Activated CD4-positive, alpha-beta memory T cell treated with anti-CD3 and anti-CD28 coated beads, Interleukin-2, amount 10 ng/mL, durations not matched to agents 7 days and 5 days (primary cell): ENCODE data around the gene TEX264. TPM values are rescaled to one million over a fixed set of nuclear protein-coding genes. Genes with fewer than 3 reads are reported as not detected.

ENCODE experiments used
- CTCF ChIA-PET: fragments of 350-600 bp; sonication (Branson Sonifier 250); formaldehyde crosslinking; loops from one replicate; lab custom pipeline; 2021; ENCODE audit warnings: antibody characterized with exemption, inconsistent platforms; lab: Charles Lee
- POLR2A ChIA-PET: fragments of 350-600 bp; sonication (Branson Sonifier 250); formaldehyde crosslinking; loops from one replicate; lab custom pipeline; 2021; ENCODE audit warnings: antibody characterized with exemption; lab: Charles Lee
- DNase-seq: peaks from one replicate; pipeline ENCODE4 v3.0.0-alpha.2; 2020
- H3K27ac Mint-ChIP-seq: one replicate; pipeline ENCODE4 v1.8.0; 2021; ENCODE audit warnings: mild to moderate bottlenecking, mixed read lengths
- H3K27me3 Mint-ChIP-seq: one replicate; pipeline ENCODE4 v1.8.0; 2021; ENCODE audit warnings: mixed read lengths
- H3K36me3 Mint-ChIP-seq: one replicate; pipeline ENCODE4 v1.8.0; 2021; ENCODE audit warnings: low read depth, mixed read lengths
- H3K4me1 Mint-ChIP-seq: one replicate; pipeline ENCODE4 v1.8.0; 2021; ENCODE audit warnings: mixed read lengths
- H3K4me3 Mint-ChIP-seq: one replicate; pipeline ENCODE4 v1.8.0; 2021; ENCODE audit warnings: mild to moderate bottlenecking, mixed read lengths
- H3K9me3 Mint-ChIP-seq: one replicate; pipeline ENCODE4 v1.8.0; 2021; ENCODE audit warnings: mixed read lengths
- total RNA-seq, 2 experiments: library from RNA; stranded (reverse); gene quantifications; one replicate each; pipeline ENCODE4 v1.2.3, GENCODE V29; 2021

The TEX264 gene
- total RNA-seq, 2 experiments from 2014 or later: 103 to 108 TPM

GRCh38 chr3:51703068-51703760 lies 32.2 kb downstream of the TEX264 start:
- H3K4me1 Mint-ChIP-seq: peaks cover 10% of the 10 kb centered on the region
- no peak overlapping the region for H3K4me3 Mint-ChIP-seq
- H3K27ac Mint-ChIP-seq: no peak overlapping the region
- ChIA-PET POLR2A (interaction anchor here (1.0 kb wide), 1 partner anchor 13 kb away, joined by 3 read pairs; no protein-coding TSS in a partner anchor), CTCF (no interaction called here)
- no peaks in the 10 kb centered on the region for H3K9me3 Mint-ChIP-seq
- no peaks in the 10 kb centered on the region for H3K27me3 Mint-ChIP-seq
- H3K36me3 Mint-ChIP-seq: peaks cover 37% of the 10 kb centered on the region
- no peak for DNase-seq

- Mint-ChIP-seq H3K4me3 (no peak overlapping the region), H3K36me3 (peaks cover 31% of the 10 kb centered on the region), H3K27me3 (no peaks in the 10 kb centered on the region), H3K9me3 (no peaks in the 10 kb centered on the region), H3K4me1 (peaks cover 8% of the 10 kb centered on the region), H3K27ac (no peak overlapping the region)
- DNase-seq: no peak
- POLR2A ChIA-PET: interaction anchor here (2.0 kb wide), 1 partner anchor 34 kb away, joined by 6 read pairs; no protein-coding TSS in a partner anchor
- CTCF ChIA-PET: interaction anchor here (1.1 kb wide), 1 partner anchor 21 kb away, joined by 3 read pairs; no protein-coding TSS in a partner anchor
Observed at GRCh38 chr3:51703761-51704510, 32.9 kb downstream of the TEX264 start.

GRCh38 chr3:51704511-51704950 lies 33.5 kb downstream of the TEX264 start:
- CTCF ChIA-PET: interaction anchor here (1.1 to 1.6 kb wide), 2 partner anchors 12 to 22 kb away, joined by 3 to 4 read pairs; no protein-coding TSS in a partner anchor
- H3K36me3 Mint-ChIP-seq: peaks cover 26% of the 10 kb centered on the region
- H3K4me3 Mint-ChIP-seq: no peak overlapping the region
- POLR2A ChIA-PET: interaction anchor here (2.0 kb wide), 1 partner anchor 35 kb away, joined by 6 read pairs; no protein-coding TSS in a partner anchor
- peaks cover 3% of the 10 kb centered on the region for H3K4me1 Mint-ChIP-seq
- no peaks in the 10 kb centered on the region for H3K27me3 Mint-ChIP-seq
- H3K27ac Mint-ChIP-seq: no peak overlapping the region
- no peaks in the 10 kb centered on the region for H3K9me3 Mint-ChIP-seq
- DNase-seq: no peak

- ChIA-PET POLR2A (interaction anchor here (2.0 kb wide), 1 partner anchor 36 kb away, joined by 6 read pairs; no protein-coding TSS in a partner anchor), CTCF (interaction anchor here (0.6 to 2.3 kb wide), 4 partner anchors 11 to 24 kb away, joined by 3 to 6 read pairs (median 4); no protein-coding TSS in a partner anchor)
- Mint-ChIP-seq H3K4me1 (peaks cover 2% of the 10 kb centered on the region), H3K4me3 (no peak overlapping the region), H3K36me3 (peaks cover 23% of the 10 kb centered on the region), H3K9me3 (no peaks in the 10 kb centered on the region), H3K27me3 (no peaks in the 10 kb centered on the region), H3K27ac (no peak overlapping the region)
- DNase-seq: no peak
Observed at GRCh38 chr3:51705276-51706020, 34.4 kb downstream of the TEX264 start.

- no peak for DNase-seq
- H3K27me3 Mint-ChIP-seq: no peaks in the 10 kb centered on the region
- no peaks in the 10 kb centered on the region for H3K9me3 Mint-ChIP-seq
- no peak overlapping the region for H3K27ac Mint-ChIP-seq
- H3K4me1 Mint-ChIP-seq: peaks cover 2% of the 10 kb centered on the region
- CTCF ChIA-PET: interaction anchor here (0.6 to 2.3 kb wide), 3 partner anchors 10 to 24 kb away, joined by 3 to 6 read pairs (median 4); no protein-coding TSS in a partner anchor
- H3K36me3 Mint-ChIP-seq: peaks cover 21% of the 10 kb centered on the region
- POLR2A ChIA-PET: no interaction called here
- H3K4me3 Mint-ChIP-seq: no peak overlapping the region
Observed at GRCh38 chr3:51706021-51706485, 35.0 kb downstream of the TEX264 start.

GRCh38 chr3:51706788-51707731 lies 36.0 kb downstream of the TEX264 start, which contains the start of gene GRM2:
TSS of gene GRM2 (plus strand) at chr3:51707068. CDS start at chr3:51708984, 1,916 bp downstream.
- DNase-seq: no peak
- Mint-ChIP-seq H3K27ac (no peak within 1 kb of the TSS), H3K4me3 (no peak within 1 kb of the TSS), H3K4me1 (peaks cover 2% of the 10 kb centered on the region), H3K27me3 (no peaks in the 10 kb centered on the region), H3K36me3 (peaks cover 16% of the 10 kb centered on the region), H3K9me3 (no peaks in the 10 kb centered on the region)
- POLR2A ChIA-PET: no interaction called here
- CTCF ChIA-PET: interaction anchor here (2.3 kb wide), 1 partner anchor 25 kb away, joined by 6 read pairs; no protein-coding TSS in a partner anchor

GRCh38 chr3:51708216-51708845 lies 37.3 kb downstream of the TEX264 start:
- CTCF ChIA-PET: no interaction called here
- Mint-ChIP-seq H3K4me3 (no peak overlapping the region), H3K9me3 (no peaks in the 10 kb centered on the region), H3K27ac (no peak overlapping the region), H3K4me1 (peaks cover 2% of the 10 kb centered on the region), H3K27me3 (no peaks in the 10 kb centered on the region), H3K36me3 (peaks cover 16% of the 10 kb centered on the region)
- POLR2A ChIA-PET: no interaction called here
- no peak for DNase-seq

GRCh38 chr3:51709004-51709420 lies 38.0 kb downstream of the TEX264 start:
- no peak for DNase-seq
- POLR2A ChIA-PET: interaction anchor here (1.4 kb wide), 1 partner anchor 36 kb away, joined by 3 read pairs; no protein-coding TSS in a partner anchor
- Mint-ChIP-seq H3K9me3 (no peaks in the 10 kb centered on the region), H3K36me3 (peaks cover 16% of the 10 kb centered on the region), H3K4me1 (peaks cover 3% of the 10 kb centered on the region), H3K27me3 (no peaks in the 10 kb centered on the region), H3K27ac (no peak overlapping the region), H3K4me3 (no peak overlapping the region)
- CTCF ChIA-PET: no interaction called here

GRCh38 chr3:51709675-51710074 lies 38.6 kb downstream of the TEX264 start:
- ChIA-PET POLR2A (interaction anchor here (1.4 kb wide), 1 partner anchor 37 kb away, joined by 3 read pairs; no protein-coding TSS in a partner anchor), CTCF (interaction anchor here (1.2 kb wide), 1 partner anchor 209 kb away, joined by 3 read pairs; no protein-coding TSS in a partner anchor)
- DNase-seq: no peak
- H3K4me1 Mint-ChIP-seq: peaks cover 6% of the 10 kb centered on the region
- H3K36me3 Mint-ChIP-seq: peaks cover 14% of the 10 kb centered on the region
- H3K9me3 Mint-ChIP-seq: no peaks in the 10 kb centered on the region
- H3K27me3 Mint-ChIP-seq: no peaks in the 10 kb centered on the region
- H3K27ac Mint-ChIP-seq: no peak overlapping the region
- no peak overlapping the region for H3K4me3 Mint-ChIP-seq

GRCh38 chr3:51710631-51711351 lies 39.7 kb downstream of the TEX264 start:
- peaks cover 9% of the 10 kb centered on the region for H3K36me3 Mint-ChIP-seq
- peaks cover 6% of the 10 kb centered on the region for H3K4me1 Mint-ChIP-seq
- ChIA-PET POLR2A (no interaction called here), CTCF (interaction anchor here (1.2 to 1.3 kb wide), 2 partner anchors 8 to 210 kb away, joined by 3 read pairs; no protein-coding TSS in a partner anchor)
- H3K4me3 Mint-ChIP-seq: no peak overlapping the region
- peak; percentile 15 for DNase-seq
- H3K27me3 Mint-ChIP-seq: no peaks in the 10 kb centered on the region
- H3K9me3 Mint-ChIP-seq: no peaks in the 10 kb centered on the region
- no peak overlapping the region for H3K27ac Mint-ChIP-seq
